GM23338 (cell line): ENCODE results near the gene SPACA7. TPM values are rescaled to one million over a fixed set of nuclear protein-coding genes. Genes with fewer than 3 reads are reported as not detected.
A peak's percentile ranks its signal among the peaks of the same experiment; 100 is the strongest.

Experiments used
- ATAC-seq: fragments of 200-7000 bp; cut with Tn5 transposase; 3 replicates; pipeline ENCODE4 v1.9.1; 2020
- DNase-seq: peaks from one replicate; pipeline ENCODE4 v3.0.0-alpha.2; 2015; ENCODE audit warnings: low spot score
- H2AFZ ChIP-seq: fragments of 200-600 bp; sonication (generic); 2 replicates; pipeline ENCODE4 v1.8.0; 2016; ENCODE audit warnings: antibody characterized with exemption, mild to moderate bottlenecking, moderate library complexity
- H3F3A ChIP-seq: fragments of 200-600 bp; sonication (generic); replicated peaks from 2 replicates; pipeline ENCODE4 v1.8.0; 2017; ENCODE audit warnings: antibody characterized with exemption, mixed run types, low read depth
- H3K27ac ChIP-seq: fragments of 200-600 bp; sonication (generic); 2 replicates; pipeline ENCODE4 v1.6.1; 2016; ENCODE audit warnings: low read depth
- H3K27me3 ChIP-seq: fragments of 200-600 bp; sonication (generic); 2 replicates; pipeline ENCODE4 v1.8.0; 2016; ENCODE audit warnings: mild to moderate bottlenecking, mixed run types, moderate library complexity; ENCODE audit not compliant: insufficient read depth
- H3K36me3 ChIP-seq: fragments of 200-600 bp; sonication (generic); 2 replicates; pipeline ENCODE4 v1.8.0; 2016; ENCODE audit warnings: mild to moderate bottlenecking; ENCODE audit not compliant: insufficient read depth
- H3K4me1 ChIP-seq: fragments of 200-600 bp; sonication (generic); 2 replicates; pipeline ENCODE4 v1.8.0; 2016; ENCODE audit warnings: mild to moderate bottlenecking, moderate library complexity; ENCODE audit not compliant: insufficient read depth
- H3K4me2 ChIP-seq: fragments of 200-600 bp; sonication (generic); 2 replicates; pipeline ENCODE4 v1.7.1; 2017; ENCODE audit warnings: mixed run types
- H3K4me3 ChIP-seq: fragments of 200-600 bp; sonication (generic); 2 replicates; pipeline ENCODE4 v1.6.1; 2016; ENCODE audit warnings: mixed run types
- H3K79me2 ChIP-seq: fragments of 200-600 bp; sonication (generic); replicated peaks from 2 replicates; pipeline ENCODE4 v1.8.0; 2017; ENCODE audit warnings: mild to moderate bottlenecking; ENCODE audit not compliant: insufficient read depth
- H3K9me2 ChIP-seq: fragments of 200-600 bp; sonication (generic); 2 replicates; pipeline ENCODE4 v1.8.0; 2017; ENCODE audit not compliant: insufficient read depth
- H4K20me1 ChIP-seq: fragments of 200-600 bp; sonication (generic); replicated peaks from 2 replicates; pipeline ENCODE4 v1.8.0; 2017; ENCODE audit warnings: mild to moderate bottlenecking; ENCODE audit not compliant: insufficient read depth
- H3K27ac Mint-ChIP-seq: 2 replicates; pipeline ENCODE4 v1.8.0; 2020; ENCODE audit warnings: inconsistent platforms, mild to moderate bottlenecking, moderate library complexity, mixed read lengths
- H3K27me3 Mint-ChIP-seq: 3 replicates; pipeline ENCODE4 v1.8.0; 2022; ENCODE audit warnings: low read depth, mild to moderate bottlenecking, moderate library complexity, mixed read lengths, inconsistent platforms; ENCODE audit not compliant: insufficient read depth, poor library complexity
- H3K36me3 Mint-ChIP-seq: 3 replicates; pipeline ENCODE4 v1.8.0; 2021; ENCODE audit warnings: low read depth, mild to moderate bottlenecking, inconsistent platforms, moderate library complexity, mixed read lengths
- H3K4me1 Mint-ChIP-seq: 3 replicates; pipeline ENCODE4 v1.8.0; 2020; ENCODE audit warnings: mild to moderate bottlenecking, inconsistent platforms, mixed read lengths
- H3K4me3 Mint-ChIP-seq: 3 replicates; pipeline ENCODE4 v1.8.0; 2021; ENCODE audit warnings: moderate library complexity, mild to moderate bottlenecking, inconsistent platforms, mixed read lengths
- H3K9me3 Mint-ChIP-seq: 3 replicates; pipeline ENCODE4 v1.8.0; 2020; ENCODE audit warnings: moderate library complexity, mild to moderate bottlenecking, inconsistent platforms, mixed read lengths
- CREB1 ChIP-seq: fragments of 250-450 bp; sonication (Bioruptor Pico); IDR thresholded peaks from 2 replicates; pipeline ENCODE4 v1.5.0; 2020; ENCODE audit warnings: low read depth, mild to moderate bottlenecking, moderate library complexity
- CTCF ChIP-seq, 2 experiments: fragments of 200-600 bp in 1 of 2; sonication (generic) in 1 of 2; conservative IDR thresholded peaks; 2 replicates each; pipeline versions ENCODE4 v1.5.1 to v1.6.1; 2016 to 2017; ENCODE audit warnings: antibody characterized with exemption in 2 of 2, low read depth in 2 of 2, mild to moderate bottlenecking in 2 of 2, moderate library complexity in 1 of 2
- ETS1 ChIP-seq: IDR thresholded peaks from 2 replicates; pipeline ENCODE4 v1.6.1; 2016; ENCODE audit warnings: antibody characterized with exemption
- EZH2phosphoT487 ChIP-seq: fragments of 200-600 bp; sonication (generic); IDR thresholded peaks from one replicate; pipeline ENCODE4 v1.8.1; 2018; ENCODE audit warnings: antibody characterized with exemption; ENCODE audit not compliant: unreplicated experiment
- JUNB ChIP-seq: IDR thresholded peaks from one replicate; pipeline ENCODE4 v1.6.1; 2016; ENCODE audit warnings: antibody characterized with exemption; ENCODE audit not compliant: unreplicated experiment
- NANOG ChIP-seq: IDR thresholded peaks from 2 replicates; pipeline ENCODE4 v1.6.1; 2016; ENCODE audit warnings: antibody characterized with exemption, borderline replicate concordance
- POLR2AphosphoS5 ChIP-seq: IDR thresholded peaks from 2 replicates; pipeline ENCODE4 v1.6.1; 2016; ENCODE audit warnings: antibody characterized with exemption, low read depth
- REST ChIP-seq: IDR thresholded peaks from one replicate; pipeline ENCODE4 v1.6.1; 2018; ENCODE audit warnings: antibody characterized with exemption; ENCODE audit not compliant: unreplicated experiment
- ZNF114 ChIP-seq: fragments of 250-450 bp; sonication (Bioruptor Pico); IDR thresholded peaks from 2 replicates; pipeline ENCODE4 v1.5.0; 2020; ENCODE audit warnings: mild to moderate bottlenecking, moderate library complexity
- ZNF331 ChIP-seq: fragments of 250-450 bp; sonication (Bioruptor Pico); IDR thresholded peaks from 2 replicates; pipeline ENCODE4 v1.5.0; 2020; ENCODE audit warnings: low read depth, mild to moderate bottlenecking, moderate library complexity
- ZNF462 ChIP-seq: fragments of 250-450 bp; sonication (Bioruptor Pico); IDR thresholded peaks from 2 replicates; pipeline ENCODE4 v1.5.0; 2020; ENCODE audit warnings: mild to moderate bottlenecking, moderate library complexity
- polyA plus RNA-seq: library from polyadenylated mRNA; unstranded; fragments of >200 nt; fragmentation: Nextera tagmentation; extraction: Ambion mirVana; gene quantifications from 2 replicates; pipeline ENCODE4 v1.2.1, GENCODE V29; 2016
- total RNA-seq: library from RNA; depleted of rRNA; stranded (reverse); fragments of >200 nt; shearing (Covaris generic); gene quantifications from 2 replicates; pipeline ENCODE4 v1.2.3, GENCODE V29; 2014

Gene SPACA7
- total and polyA plus RNA-seq, 2 experiments from 2014 or later = not detected

- TF ChIP-seq ZNF462 (CRISPR knock-in tag) = no peak
- no peak for TF ChIP-seq EZH2phosphoT487
- TF ChIP-seq ZNF114 (CRISPR knock-in tag) = no peak
- TF ChIP-seq ETS1 = no peak
- TF ChIP-seq NANOG = no peak
These were observed 65.7 kb downstream of the SPACA7 start (continued) for GRCh38 chr13:112441779-112442310.

GRCh38 chr13:112442483-112443090, 66.4 kb downstream of the SPACA7 start:
- no peak overlapping the region for H3K4me3 Mint-ChIP-seq
- peaks cover 3% of the 10 kb centered on the region; the same call in 1 of the 3 replicates for H3K36me3 Mint-ChIP-seq
- no peaks in the 10 kb centered on the region for H3K27me3 ChIP-seq
- H3K27ac Mint-ChIP-seq = no peak overlapping the region
- H3K4me2 ChIP-seq = no peak overlapping the region
- no peak overlapping the region for H3K4me3 ChIP-seq
- peak; percentile 19 for ATAC-seq
- no peak overlapping the region for H3K27ac ChIP-seq
- no peaks in the 10 kb centered on the region for H3K79me2 ChIP-seq
- H2AFZ ChIP-seq = peak overlapping the region; percentile 59; the same call in 1 of the 2 replicates
- no peaks in the 10 kb centered on the region for H3K9me2 ChIP-seq
- no peaks in the 10 kb centered on the region for H3K4me1 ChIP-seq
- peak; percentile 24 for DNase-seq
- no peaks in the 10 kb centered on the region for H4K20me1 ChIP-seq
- peaks cover 15% of the 10 kb centered on the region for H3K27me3 Mint-ChIP-seq
- no peaks in the 10 kb centered on the region for H3K36me3 ChIP-seq
- H3F3A ChIP-seq = no peaks in the 10 kb centered on the region
- H3K4me1 Mint-ChIP-seq = peaks cover 8% of the 10 kb centered on the region; the same call in 2 of the 3 replicates
- peaks cover 16% of the 10 kb centered on the region for H3K9me3 Mint-ChIP-seq
- no peak for TF ChIP-seq REST
- TF ChIP-seq JUNB = no peak
- TF ChIP-seq EZH2phosphoT487 = no peak
- no peak for TF ChIP-seq CTCF (conservative IDR thresholded peaks at IDR 0.05; ENCODE audit: low read depth in 2 of 2)
- TF ChIP-seq POLR2AphosphoS5 = no peak
- no peak for TF ChIP-seq ZNF331 (CRISPR knock-in tag)
- no peak for TF ChIP-seq CREB1 (CRISPR knock-in tag)
- no peak for TF ChIP-seq NANOG
- no peak for TF ChIP-seq ZNF114 (CRISPR knock-in tag)
